Activated CD4-positive, alpha-beta memory T cell treated with anti-CD3 and anti-CD28 coated beads for 36 hours (primary cell): ENCODE measurements around the gene RALY. TPM values are rescaled to one million over a fixed set of nuclear protein-coding genes. Genes with fewer than 3 reads are reported as not detected.
"Not testable (repeated sequence)": the region's sequence is repeated elsewhere in the genome, so short reads cannot be mapped to it uniquely, and the experiment has no call there.

Experiments
- CTCF ChIA-PET: fragments of 350-600 bp; sonication (Branson Sonifier 250); formaldehyde crosslinking; loops from one replicate; lab custom pipeline; 2021; ENCODE audit warnings: antibody characterized with exemption, inconsistent platforms; lab: Charles Lee
- POLR2A ChIA-PET: fragments of 350-600 bp; sonication (Branson Sonifier 250); formaldehyde crosslinking; loops from one replicate; lab custom pipeline; 2021; ENCODE audit warnings: antibody characterized with exemption; lab: Charles Lee
- DNase-seq: peaks from one replicate; pipeline ENCODE4 v3.0.0-alpha.2; 2020
- H3K27ac Mint-ChIP-seq: one replicate; pipeline ENCODE4 v1.8.0; 2021; ENCODE audit warnings: mixed read lengths
- H3K27me3 Mint-ChIP-seq: one replicate; pipeline ENCODE4 v1.8.0; 2021; ENCODE audit warnings: mixed read lengths
- H3K36me3 Mint-ChIP-seq: one replicate; pipeline ENCODE4 v1.8.0; 2021; ENCODE audit warnings: mixed read lengths
- H3K4me1 Mint-ChIP-seq: one replicate; pipeline ENCODE4 v1.8.0; 2021; ENCODE audit warnings: low read depth, mixed read lengths
- H3K4me3 Mint-ChIP-seq: one replicate; pipeline ENCODE4 v1.8.0; 2021; ENCODE audit warnings: mild to moderate bottlenecking, mixed read lengths
- H3K9me3 Mint-ChIP-seq: one replicate; pipeline ENCODE4 v1.8.0; 2021; ENCODE audit warnings: mixed read lengths
- intact Hi-C: fragments of 100-400 bp; cut with micrococcal nuclease; formaldehyde crosslinking; loops from one replicate; pipeline ENCODE4 v1.15.1; 2023
- total RNA-seq, 2 experiments: library from RNA; stranded (reverse); gene quantifications; one replicate each; pipeline ENCODE4 v1.2.3, GENCODE V29; 2021

Gene RALY
- total RNA-seq, 2 experiments from 2014 or later: 149 to 159 TPM

GRCh38 chr20:34112600-34113101 lies 118.9 kb downstream of the RALY start:
- ChIA-PET CTCF (interaction anchor here (0.8 to 2.0 kb wide), 8 partner anchors 9 to 301 kb away, joined by 3 to 10 read pairs (median 3); partner anchors contain the start of gene CHMP4B), POLR2A (interaction anchor here (0.5 to 2.6 kb wide), 17 partner anchors 11 to 1217 kb away, joined by 3 to 21 read pairs (median 4); partner anchors contain the start of genes CBFA2T2, CHMP4B, DYNLRB1 and RALY)
- Mint-ChIP-seq H3K4me3 (peak overlapping the region; percentile 97), H3K36me3 (peaks cover 33% of the 10 kb centered on the region), H3K27ac (peak overlapping the region; percentile 98), H3K27me3 (no peaks in the 10 kb centered on the region), H3K9me3 (no peaks in the 10 kb centered on the region), H3K4me1 (peaks cover 35% of the 10 kb centered on the region)
- DNase-seq: no peak
- intact Hi-C loops: loop anchor here (1.0 to 10.0 kb wide), 4 partner anchors 48 to 425 kb away; partner anchors contain the start of genes CHMP4B, E2F1 and RALY

GRCh38 chr20:34114809-34115208 lies 121.1 kb downstream of the RALY start:
- Mint-ChIP-seq H3K9me3 (no peaks in the 10 kb centered on the region), H3K27me3 (no peaks in the 10 kb centered on the region), H3K4me1 (peaks cover 14% of the 10 kb centered on the region), H3K27ac (no peak overlapping the region), H3K36me3 (peaks cover 16% of the 10 kb centered on the region), H3K4me3 (no peak overlapping the region)
- intact Hi-C loops: loop anchor here (5.0 to 10.0 kb wide), 2 partner anchors 50 to 428 kb away; partner anchors contain the start of gene E2F1
- no peak for DNase-seq
- CTCF ChIA-PET: no interaction called here
- POLR2A ChIA-PET: no interaction called here

- ChIA-PET CTCF (interaction anchor here (1.3 kb wide), 1 partner anchor 200 kb away, joined by 5 read pairs; no protein-coding TSS in a partner anchor), POLR2A (no interaction called here)
- intact Hi-C loops: loop anchor here (10.0 kb wide), 1 partner anchor 50 kb away; no protein-coding TSS in a partner anchor
- H3K27ac Mint-ChIP-seq: no peak overlapping the region
- no peaks in the 10 kb centered on the region for H3K27me3 Mint-ChIP-seq
- H3K36me3 Mint-ChIP-seq: peaks cover 13% of the 10 kb centered on the region
- H3K9me3 Mint-ChIP-seq: no peaks in the 10 kb centered on the region
- H3K4me1 Mint-ChIP-seq: peaks cover 11% of the 10 kb centered on the region
- H3K4me3 Mint-ChIP-seq: no peak overlapping the region
- DNase-seq: no peak
Measured at GRCh38 chr20:34115232-34115631, 121.5 kb downstream of the RALY start.

GRCh38 chr20:34120213-34120612 lies 126.5 kb downstream of the RALY start:
- CTCF ChIA-PET: interaction anchor here (1.9 kb wide), 1 partner anchor 9 kb away, joined by 7 read pairs; no protein-coding TSS in a partner anchor
- H3K9me3 Mint-ChIP-seq: no peaks in the 10 kb centered on the region

GRCh38 chr20:34122274-34122980 lies 128.7 kb downstream of the RALY start:
- no peak for DNase-seq
- H3K36me3 Mint-ChIP-seq: no peaks in the 10 kb centered on the region
- H3K4me1 Mint-ChIP-seq: peaks cover 9% of the 10 kb centered on the region
- intact Hi-C loops: no loop called here
- H3K27me3 Mint-ChIP-seq: peaks cover 4% of the 10 kb centered on the region
- H3K27ac Mint-ChIP-seq: no peak overlapping the region
- CTCF ChIA-PET: interaction anchor here (0.9 to 1.4 kb wide), 5 partner anchors 10 to 648 kb away, joined by 3 to 6 read pairs (median 3); partner anchors contain the start of gene EIF2S2
- POLR2A ChIA-PET: no interaction called here
- H3K4me3 Mint-ChIP-seq: no peak overlapping the region
- H3K9me3 Mint-ChIP-seq: no peaks in the 10 kb centered on the region

More at GRCh38 chr20:34120213-34120612, 126.5 kb downstream of the RALY start:
- H3K4me1 Mint-ChIP-seq: peaks cover 9% of the 10 kb centered on the region
- intact Hi-C loops: no loop called here
- POLR2A ChIA-PET: no interaction called here
- H3K4me3 Mint-ChIP-seq: no peak overlapping the region
- no peaks in the 10 kb centered on the region for H3K27me3 Mint-ChIP-seq
- no peak for DNase-seq
- no peaks in the 10 kb centered on the region for H3K36me3 Mint-ChIP-seq
- no peak overlapping the region for H3K27ac Mint-ChIP-seq

- H3K27ac Mint-ChIP-seq: no peak overlapping the region
- H3K36me3 Mint-ChIP-seq: no peaks in the 10 kb centered on the region
- no peaks in the 10 kb centered on the region for H3K9me3 Mint-ChIP-seq
- no peak for DNase-seq
- ChIA-PET POLR2A (no interaction called here), CTCF (interaction anchor here (0.9 to 1.1 kb wide), 2 partner anchors 11 to 331 kb away, joined by 4 to 6 read pairs; partner anchors contain the start of gene EIF2S2)
- peaks cover 9% of the 10 kb centered on the region for H3K4me1 Mint-ChIP-seq
- H3K27me3 Mint-ChIP-seq: peaks cover 4% of the 10 kb centered on the region
- H3K4me3 Mint-ChIP-seq: no peak overlapping the region
- intact Hi-C loops: no loop called here
Measured at GRCh38 chr20:34123309-34123708, 129.6 kb downstream of the RALY start.

GRCh38 chr20:34124469-34125249 lies 130.9 kb downstream of the RALY start:
- Mint-ChIP-seq H3K9me3 (no peaks in the 10 kb centered on the region), H3K4me3 (no peak overlapping the region), H3K27me3 (peaks cover 4% of the 10 kb centered on the region), H3K4me1 (peaks cover 13% of the 10 kb centered on the region), H3K36me3 (no peaks in the 10 kb centered on the region), H3K27ac (no peak overlapping the region)
- POLR2A ChIA-PET: no interaction called here
- DNase-seq: no peak
- CTCF ChIA-PET: interaction anchor here (1.3 kb wide), 1 partner anchor 191 kb away, joined by 3 read pairs; no protein-coding TSS in a partner anchor
- intact Hi-C loops: no loop called here

- ChIA-PET POLR2A (no interaction called here), CTCF (interaction anchor here (0.6 to 4.6 kb wide), 3 partner anchors 98 to 336 kb away, joined by 3 to 36 read pairs (median 8); no protein-coding TSS in a partner anchor)
- intact Hi-C loops: loop anchor here (2.0 kb wide), 1 partner anchor 265 kb away; no protein-coding TSS in a partner anchor
- H3K27me3 Mint-ChIP-seq: peaks cover 4% of the 10 kb centered on the region
- H3K36me3 Mint-ChIP-seq: no peaks in the 10 kb centered on the region
- H3K9me3 Mint-ChIP-seq: no peaks in the 10 kb centered on the region
- DNase-seq: no peak
- peaks cover 13% of the 10 kb centered on the region for H3K4me1 Mint-ChIP-seq
- no peak overlapping the region for H3K4me3 Mint-ChIP-seq
- no peak overlapping the region for H3K27ac Mint-ChIP-seq
Measured at GRCh38 chr20:34127792-34128191, 134.1 kb downstream of the RALY start.

- peaks cover 7% of the 10 kb centered on the region for H3K4me1 Mint-ChIP-seq
- peak overlapping the region; percentile 38 for H3K27ac Mint-ChIP-seq
- peak; percentile 46 for DNase-seq
- CTCF ChIA-PET: interaction anchor here (0.8 to 4.6 kb wide), 11 partner anchors 9 to 266 kb away, joined by 3 to 36 read pairs (median 4); no protein-coding TSS in a partner anchor
- POLR2A ChIA-PET: interaction anchor here (0.5 kb wide), 1 partner anchor 216 kb away, joined by 3 read pairs; no protein-coding TSS in a partner anchor
- H3K9me3 Mint-ChIP-seq: no peaks in the 10 kb centered on the region
- H3K36me3 Mint-ChIP-seq: no peaks in the 10 kb centered on the region
- peaks cover 4% of the 10 kb centered on the region for H3K27me3 Mint-ChIP-seq
- H3K4me3 Mint-ChIP-seq: peak overlapping the region; percentile 0
- intact Hi-C loops: loop anchor here (1.0 to 2.0 kb wide), 5 partner anchors 60 to 267 kb away; no protein-coding TSS in a partner anchor
Measured at GRCh38 chr20:34129518-34130162, 135.9 kb downstream of the RALY start.

- no peaks in the 10 kb centered on the region for H3K27me3 Mint-ChIP-seq
- intact Hi-C loops: no loop called here
- POLR2A ChIA-PET: no interaction called here
- H3K27ac Mint-ChIP-seq: no peak overlapping the region
- peaks cover 4% of the 10 kb centered on the region for H3K4me1 Mint-ChIP-seq
- H3K9me3 Mint-ChIP-seq: no peaks in the 10 kb centered on the region
- CTCF ChIA-PET: interaction anchor here (1.2 to 4.6 kb wide), 2 partner anchors 216 to 339 kb away, joined by 4 to 36 read pairs; no protein-coding TSS in a partner anchor
- DNase-seq: no peak
- no peaks in the 10 kb centered on the region for H3K36me3 Mint-ChIP-seq
- no peak overlapping the region for H3K4me3 Mint-ChIP-seq
Measured at GRCh38 chr20:34131491-34131890, 137.8 kb downstream of the RALY start.

GRCh38 chr20:34132491-34132890 lies 138.8 kb downstream of the RALY start:
- H3K27me3 Mint-ChIP-seq, H3K27ac Mint-ChIP-seq, DNase-seq, H3K9me3 Mint-ChIP-seq, H3K4me3 Mint-ChIP-seq, H3K4me1 Mint-ChIP-seq, POLR2A ChIA-PET, H3K36me3 Mint-ChIP-seq, intact Hi-C loops, CTCF ChIA-PET: not testable (repeated sequence)
